Lower lobe of right lung (tissue), 2 donors: ENCODE data around the gene SLC27A4. TPM values are rescaled to one million over a fixed set of nuclear protein-coding genes. Genes with fewer than 3 reads are reported as not detected.
A peak's percentile ranks its signal among the peaks of the same experiment; 100 is the strongest.

ENCODE experiments used
- ATAC-seq, 2 donors: fragments of 200-7000 bp; cut with Tn5 transposase; one replicate each; pipeline ENCODE4 v1.9.1; 2020 to 2022; ENCODE audit warnings: mild to moderate bottlenecking in 2 of 2, moderate library complexity in 2 of 2
- DNase-seq: peaks from one replicate; pipeline ENCODE4 v3.0.0-alpha.2; 2020
- H3K27ac ChIP-seq: fragments of 200-600 bp; one replicate; pipeline ENCODE4 v1.8.0; 2022
- H3K27me3 ChIP-seq: fragments of 200-600 bp; one replicate; pipeline ENCODE4 v1.8.0; 2022; ENCODE audit warnings: low read depth
- H3K36me3 ChIP-seq: fragments of 200-600 bp; one replicate; pipeline ENCODE4 v1.8.0; 2022; ENCODE audit warnings: mild to moderate bottlenecking
- H3K4me1 ChIP-seq: fragments of 200-600 bp; one replicate; pipeline ENCODE4 v1.8.0; 2022
- H3K4me3 ChIP-seq: fragments of 200-600 bp; one replicate; pipeline ENCODE4 v1.8.0; 2022; ENCODE audit warnings: mild to moderate bottlenecking
- H3K9me3 ChIP-seq: fragments of 200-600 bp; one replicate; pipeline ENCODE4 v1.8.0; 2022
- intact Hi-C: fragments of 100-400 bp; cut with DNase I; formaldehyde crosslinking; loops from one replicate; pipeline ENCODE4 v1.11.0; 2022
- total RNA-seq: library from RNA; stranded (reverse); fragmentation: NEBNext Ultra II Directional; extraction: Animal tissue kit (Norgen Biotek cat#: 25700); gene quantifications from one replicate; pipeline ENCODE4 v1.2.1, GENCODE V29; 2021
- TF ChIP-seq, protein P1 (sequence below): fragments of 200-600 bp; IDR thresholded peaks from one replicate; pipeline ENCODE4 v1.8.0; 2022; ENCODE audit warnings: antibody characterized with exemption, mild to moderate bottlenecking
- donor health status: DM: no; HTN: yes; CAD: no; lungs with severe emphysema.

The SLC27A4 gene
- total RNA-seq, 1 donor from 2014 or later, result 19.5 TPM

DNA sequence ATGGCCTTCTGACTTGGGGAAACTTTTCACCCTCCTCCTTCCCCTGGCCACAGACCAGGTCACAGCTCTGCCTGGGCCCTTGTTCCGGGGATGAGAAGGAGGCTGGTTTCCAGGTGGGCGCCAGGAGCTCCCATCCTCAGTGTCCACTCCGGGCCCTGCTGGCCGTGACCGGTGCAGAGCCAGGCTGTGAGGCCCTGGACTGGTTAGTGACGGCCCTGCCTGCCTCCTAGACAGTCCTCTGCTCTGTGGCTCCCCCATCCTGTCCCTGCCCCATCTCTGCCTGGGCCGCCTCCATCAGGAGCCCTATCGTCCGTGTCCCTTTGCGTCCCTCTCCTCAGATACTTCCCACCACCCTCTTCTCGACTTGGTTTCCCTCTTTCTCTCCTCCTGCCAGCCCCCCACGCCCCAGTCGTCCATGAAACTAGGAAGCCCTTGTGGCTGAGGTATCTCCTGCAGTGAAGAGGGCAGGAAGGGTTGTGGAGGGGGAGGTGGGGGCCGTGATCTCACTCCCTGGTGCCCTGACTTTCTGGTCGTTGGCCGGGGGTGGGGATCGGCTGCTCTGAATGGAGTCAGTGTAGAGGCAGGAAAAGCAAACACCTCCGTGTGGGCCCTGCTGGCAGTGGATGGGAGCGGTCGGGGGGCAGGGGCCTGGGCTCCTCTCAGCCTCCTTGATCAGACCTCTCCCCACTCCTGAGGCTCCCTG lies 64.9 kb downstream of the SLC27A4 start:
- H3K4me1 ChIP-seq, result no peaks in the 10 kb centered on the region
- no peak overlapping the region for H3K27ac ChIP-seq
- no peaks in the 10 kb centered on the region for H3K9me3 ChIP-seq
- ATAC-seq (peak in 1 of 2 donors; percentile 34), DNase-seq (no peak)
- no peaks in the 10 kb centered on the region for H3K36me3 ChIP-seq
- TF ChIP-seq, protein P1, sequence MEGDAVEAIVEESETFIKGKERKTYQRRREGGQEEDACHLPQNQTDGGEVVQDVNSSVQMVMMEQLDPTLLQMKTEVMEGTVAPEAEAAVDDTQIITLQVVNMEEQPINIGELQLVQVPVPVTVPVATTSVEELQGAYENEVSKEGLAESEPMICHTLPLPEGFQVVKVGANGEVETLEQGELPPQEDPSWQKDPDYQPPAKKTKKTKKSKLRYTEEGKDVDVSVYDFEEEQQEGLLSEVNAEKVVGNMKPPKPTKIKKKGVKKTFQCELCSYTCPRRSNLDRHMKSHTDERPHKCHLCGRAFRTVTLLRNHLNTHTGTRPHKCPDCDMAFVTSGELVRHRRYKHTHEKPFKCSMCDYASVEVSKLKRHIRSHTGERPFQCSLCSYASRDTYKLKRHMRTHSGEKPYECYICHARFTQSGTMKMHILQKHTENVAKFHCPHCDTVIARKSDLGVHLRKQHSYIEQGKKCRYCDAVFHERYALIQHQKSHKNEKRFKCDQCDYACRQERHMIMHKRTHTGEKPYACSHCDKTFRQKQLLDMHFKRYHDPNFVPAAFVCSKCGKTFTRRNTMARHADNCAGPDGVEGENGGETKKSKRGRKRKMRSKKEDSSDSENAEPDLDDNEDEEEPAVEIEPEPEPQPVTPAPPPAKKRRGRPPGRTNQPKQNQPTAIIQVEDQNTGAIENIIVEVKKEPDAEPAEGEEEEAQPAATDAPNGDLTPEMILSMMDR, result no peak
- intact Hi-C loops, result no loop called here
- H3K27me3 ChIP-seq, result peaks cover 15% of the 10 kb centered on the region
- no peak overlapping the region for H3K4me3 ChIP-seq

DNA sequence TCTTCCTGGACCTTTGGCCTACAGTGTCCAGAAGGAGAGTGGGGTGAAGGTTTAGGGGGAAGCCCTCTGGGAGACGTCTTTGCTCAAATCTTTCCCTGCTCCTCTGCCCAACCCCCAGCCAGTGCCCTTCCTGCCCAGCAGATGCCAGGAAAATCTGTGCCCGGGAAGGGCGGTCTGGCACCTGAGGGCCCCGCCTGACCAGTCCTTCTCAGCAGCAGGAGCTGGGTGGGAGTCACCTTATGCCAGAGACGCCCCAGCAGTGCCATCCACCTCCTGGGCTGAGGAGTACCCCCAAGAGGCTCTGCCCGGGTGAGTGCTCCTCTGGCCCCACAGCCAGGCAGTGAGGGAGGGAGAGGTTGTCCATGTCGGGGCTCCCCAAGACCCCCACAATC lies 65.4 kb downstream of the SLC27A4 start:
- H3K4me3 ChIP-seq, result no peak overlapping the region
- no peaks in the 10 kb centered on the region for H3K9me3 ChIP-seq
- no peaks in the 10 kb centered on the region for H3K36me3 ChIP-seq
- TF ChIP-seq, protein P1, result no peak
- intact Hi-C loops, result no loop called here
- ATAC-seq, result no peak
- no peak overlapping the region for H3K27ac ChIP-seq
- no peak for DNase-seq
- peaks cover 15% of the 10 kb centered on the region for H3K27me3 ChIP-seq
- no peaks in the 10 kb centered on the region for H3K4me1 ChIP-seq

DNA sequence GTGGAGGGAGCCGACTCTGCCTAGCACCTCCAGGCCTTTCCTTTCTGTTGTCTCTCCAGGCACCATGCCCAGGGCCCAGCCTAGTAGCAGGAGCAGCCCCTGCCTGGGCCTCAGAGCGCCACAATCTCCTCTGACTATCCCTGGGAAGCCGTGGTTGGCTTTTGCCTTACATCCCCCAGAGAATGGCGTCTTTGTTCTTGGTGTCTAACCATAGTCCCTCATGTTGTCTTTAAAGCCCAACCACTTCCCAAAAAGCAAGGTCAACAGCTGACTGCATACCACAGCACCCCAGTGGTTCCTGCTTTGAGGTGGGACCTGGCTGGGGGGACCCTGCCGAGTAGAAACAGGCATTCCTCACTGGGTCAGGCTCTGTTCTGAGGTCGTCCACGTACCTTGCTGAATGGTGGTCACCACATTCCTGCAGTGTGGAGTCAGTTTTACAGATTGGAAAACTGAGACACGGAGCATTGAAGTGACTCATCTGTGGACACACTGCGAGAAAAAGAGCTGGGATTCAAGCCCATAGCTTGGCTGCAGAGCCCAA lies 66.6 kb downstream of the SLC27A4 start:
- Histone ChIP-seq H3K36me3 (no peaks in the 10 kb centered on the region), H3K4me3 (no peak overlapping the region), H3K9me3 (no peaks in the 10 kb centered on the region), H3K4me1 (no peaks in the 10 kb centered on the region), H3K27ac (no peak overlapping the region), H3K27me3 (peaks cover 15% of the 10 kb centered on the region)
- no peak for DNase-seq
- ATAC-seq, result no peak
- intact Hi-C loops, result no loop called here
- TF ChIP-seq, protein P1, result no peak

DNA sequence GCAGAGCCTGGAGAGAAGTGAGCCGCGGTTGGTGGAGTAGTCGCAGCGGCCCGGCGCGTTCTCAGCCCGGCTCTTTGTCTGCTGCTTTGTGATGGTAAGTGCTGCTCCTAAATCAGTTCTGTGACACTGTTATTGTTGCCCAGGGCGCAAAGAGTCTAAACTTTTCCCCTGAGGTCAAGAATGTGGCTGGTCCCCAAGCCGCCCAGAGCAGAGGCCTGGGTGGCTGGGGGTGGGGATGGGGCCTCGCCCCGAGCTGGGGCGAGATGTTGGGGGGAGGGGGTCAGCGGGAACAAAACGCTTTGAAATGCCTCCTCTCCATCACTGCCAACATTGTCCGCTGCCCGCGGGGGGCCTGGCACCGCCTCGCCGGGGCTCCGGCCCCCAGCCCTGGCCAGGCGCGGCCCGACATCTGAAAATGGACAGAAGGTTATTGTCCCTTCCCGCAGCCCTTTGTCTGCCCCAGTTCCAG lies 68.7 kb downstream of the SLC27A4 start:
- no peak for ATAC-seq
- no peaks in the 10 kb centered on the region for H3K4me1 ChIP-seq

DNA sequence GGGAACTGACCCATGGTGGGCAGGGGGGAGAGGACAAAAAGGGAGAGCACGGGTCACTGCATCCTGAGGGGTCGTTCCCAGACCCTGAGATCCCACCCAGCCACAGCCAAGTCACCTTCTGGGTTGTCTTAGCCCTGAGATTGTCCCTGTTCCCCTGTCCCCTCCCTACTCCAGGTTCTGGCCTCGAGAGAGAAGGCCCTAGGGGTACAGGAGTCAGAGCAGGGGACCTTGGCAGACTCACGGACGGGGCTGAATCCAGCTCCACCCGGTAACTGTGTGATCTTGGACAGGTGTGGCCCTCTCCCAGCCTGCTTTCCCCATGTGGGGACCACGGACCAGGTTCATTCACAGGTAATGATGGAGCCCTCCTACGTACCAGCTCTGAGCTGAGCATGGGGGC lies 69.1 kb downstream of the SLC27A4 start:
- TF ChIP-seq, protein P1, result no peak
- no peaks in the 10 kb centered on the region for H3K9me3 ChIP-seq
- intact Hi-C loops, result no loop called here
- H3K4me1 ChIP-seq, result no peaks in the 10 kb centered on the region
- no peaks in the 10 kb centered on the region for H3K36me3 ChIP-seq
- H3K27me3 ChIP-seq, result peaks cover 31% of the 10 kb centered on the region
- DNase-seq, result no peak
- no peak overlapping the region for H3K4me3 ChIP-seq
- ATAC-seq, result no peak
- no peak overlapping the region for H3K27ac ChIP-seq

More for the DNA sequence above, 68.7 kb downstream of the SLC27A4 start:
- no peak for DNase-seq
- intact Hi-C loops, result no loop called here
- H3K36me3 ChIP-seq, result no peaks in the 10 kb centered on the region
- H3K27ac ChIP-seq, result no peak overlapping the region
- TF ChIP-seq, protein P1, result no peak
- H3K9me3 ChIP-seq, result no peaks in the 10 kb centered on the region
- H3K27me3 ChIP-seq, result peaks cover 27% of the 10 kb centered on the region
- H3K4me3 ChIP-seq, result no peak overlapping the region
